ENCODE measurements around the gene STX11.

DNA sequence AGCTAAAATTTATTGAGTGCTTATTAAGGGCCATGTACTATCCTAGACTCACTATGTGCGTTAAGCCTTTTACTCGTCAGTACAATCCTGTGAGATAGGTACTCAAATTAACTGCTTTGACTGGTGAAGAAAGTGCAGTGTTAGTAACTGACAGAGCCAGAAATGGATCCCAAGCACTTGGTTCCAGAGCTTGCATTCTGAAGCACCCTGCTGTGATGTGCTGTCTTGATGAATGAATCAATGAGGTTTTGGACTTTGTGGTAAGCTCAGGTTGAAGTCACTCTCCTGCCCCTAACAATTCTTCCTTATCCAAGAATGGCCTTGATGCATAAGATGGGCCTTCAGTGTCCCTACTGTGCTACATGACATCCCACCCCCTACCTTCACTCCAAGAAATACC is 3.7 kb downstream of the STX11 start:
- TF ChIP-seq RAD21 (IDR thresholded peaks at IDR 0.05; ENCODE audit: low read depth) (no peak), CREB1 (IDR thresholded peaks at IDR 0.05; ENCODE audit: low read depth) (no peak), TAF1 (IDR thresholded peaks at IDR 0.05; ENCODE audit: low read depth) (no peak), TEAD4 (IDR thresholded peaks at IDR 0.05) (no peak), EP300 (IDR thresholded peaks at IDR 0.05; ENCODE audit: borderline replicate concordance) (no peak), MAX (IDR thresholded peaks at IDR 0.05) (no peak)
- TF ChIP-seq, protein P1, sequence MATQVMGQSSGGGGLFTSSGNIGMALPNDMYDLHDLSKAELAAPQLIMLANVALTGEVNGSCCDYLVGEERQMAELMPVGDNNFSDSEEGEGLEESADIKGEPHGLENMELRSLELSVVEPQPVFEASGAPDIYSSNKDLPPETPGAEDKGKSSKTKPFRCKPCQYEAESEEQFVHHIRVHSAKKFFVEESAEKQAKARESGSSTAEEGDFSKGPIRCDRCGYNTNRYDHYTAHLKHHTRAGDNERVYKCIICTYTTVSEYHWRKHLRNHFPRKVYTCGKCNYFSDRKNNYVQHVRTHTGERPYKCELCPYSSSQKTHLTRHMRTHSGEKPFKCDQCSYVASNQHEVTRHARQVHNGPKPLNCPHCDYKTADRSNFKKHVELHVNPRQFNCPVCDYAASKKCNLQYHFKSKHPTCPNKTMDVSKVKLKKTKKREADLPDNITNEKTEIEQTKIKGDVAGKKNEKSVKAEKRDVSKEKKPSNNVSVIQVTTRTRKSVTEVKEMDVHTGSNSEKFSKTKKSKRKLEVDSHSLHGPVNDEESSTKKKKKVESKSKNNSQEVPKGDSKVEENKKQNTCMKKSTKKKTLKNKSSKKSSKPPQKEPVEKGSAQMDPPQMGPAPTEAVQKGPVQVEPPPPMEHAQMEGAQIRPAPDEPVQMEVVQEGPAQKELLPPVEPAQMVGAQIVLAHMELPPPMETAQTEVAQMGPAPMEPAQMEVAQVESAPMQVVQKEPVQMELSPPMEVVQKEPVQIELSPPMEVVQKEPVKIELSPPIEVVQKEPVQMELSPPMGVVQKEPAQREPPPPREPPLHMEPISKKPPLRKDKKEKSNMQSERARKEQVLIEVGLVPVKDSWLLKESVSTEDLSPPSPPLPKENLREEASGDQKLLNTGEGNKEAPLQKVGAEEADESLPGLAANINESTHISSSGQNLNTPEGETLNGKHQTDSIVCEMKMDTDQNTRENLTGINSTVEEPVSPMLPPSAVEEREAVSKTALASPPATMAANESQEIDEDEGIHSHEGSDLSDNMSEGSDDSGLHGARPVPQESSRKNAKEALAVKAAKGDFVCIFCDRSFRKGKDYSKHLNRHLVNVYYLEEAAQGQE (IDR thresholded peaks at IDR 0.05; ENCODE audit: low read depth) = no peak
